ENCODE results near the gene DVL2. TPM values are rescaled to one million over a fixed set of nuclear protein-coding genes. Genes with fewer than 3 reads are reported as not detected.

The DVL2 gene
- total RNA-seq, 2 donors from 2014 or later, result 56.2 to 73.4 TPM

DNA sequence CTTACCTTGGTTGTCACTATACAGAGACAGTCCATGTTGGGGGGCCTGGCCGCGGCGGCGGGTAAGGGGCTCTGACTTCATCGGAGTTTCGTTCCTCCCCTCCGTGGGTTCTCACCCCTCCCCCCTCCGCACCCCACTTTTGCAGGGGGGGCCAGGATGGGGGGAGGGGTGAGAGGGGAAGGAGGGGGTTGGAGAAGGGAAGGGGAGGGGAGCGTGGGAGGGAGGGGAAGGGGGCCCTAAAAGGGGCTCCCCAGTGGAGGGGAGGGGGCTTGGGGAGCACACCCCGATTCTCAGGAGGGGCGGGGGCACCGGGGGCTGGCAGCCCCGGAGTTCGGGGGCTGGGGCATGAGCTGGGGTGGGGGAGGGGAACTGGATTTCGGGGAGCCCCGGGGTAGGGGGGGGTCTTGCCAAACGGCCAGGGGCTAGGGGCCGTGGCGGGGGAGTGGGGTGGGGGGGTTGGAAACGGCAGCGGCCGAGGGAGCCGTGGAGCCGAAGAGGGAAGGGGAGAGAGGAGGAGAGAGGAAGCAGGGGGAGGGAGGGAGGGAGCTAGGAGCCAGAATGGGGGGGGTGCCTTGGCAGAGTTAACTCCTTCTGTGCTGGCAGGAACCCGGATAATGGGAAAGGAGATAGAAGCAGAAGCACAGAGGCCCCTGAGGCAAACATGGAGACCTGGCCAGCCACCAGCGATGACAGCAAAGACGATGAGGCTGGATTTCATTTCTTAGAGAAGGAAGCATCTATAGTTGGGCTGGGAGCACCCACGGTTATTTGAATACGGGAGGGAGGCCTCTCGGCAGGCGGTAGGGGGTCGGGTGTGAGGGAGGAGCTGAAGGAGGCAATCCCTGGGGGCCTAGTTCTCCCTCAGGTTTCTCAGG, 17.0 kb downstream of the DVL2 start:
- H3K27ac Mint-ChIP-seq, result peak overlapping the region; percentile 89 to 92
- DNase-seq (ENCODE audit: low spot score in 2 of 2) (no peak), ATAC-seq (no peak)
- peaks cover 14 to 20% of the 10 kb centered on the region in 2 donors for H3K36me3 Mint-ChIP-seq
- no peaks in the 10 kb centered on the region for H3K9me3 Mint-ChIP-seq

DNA sequence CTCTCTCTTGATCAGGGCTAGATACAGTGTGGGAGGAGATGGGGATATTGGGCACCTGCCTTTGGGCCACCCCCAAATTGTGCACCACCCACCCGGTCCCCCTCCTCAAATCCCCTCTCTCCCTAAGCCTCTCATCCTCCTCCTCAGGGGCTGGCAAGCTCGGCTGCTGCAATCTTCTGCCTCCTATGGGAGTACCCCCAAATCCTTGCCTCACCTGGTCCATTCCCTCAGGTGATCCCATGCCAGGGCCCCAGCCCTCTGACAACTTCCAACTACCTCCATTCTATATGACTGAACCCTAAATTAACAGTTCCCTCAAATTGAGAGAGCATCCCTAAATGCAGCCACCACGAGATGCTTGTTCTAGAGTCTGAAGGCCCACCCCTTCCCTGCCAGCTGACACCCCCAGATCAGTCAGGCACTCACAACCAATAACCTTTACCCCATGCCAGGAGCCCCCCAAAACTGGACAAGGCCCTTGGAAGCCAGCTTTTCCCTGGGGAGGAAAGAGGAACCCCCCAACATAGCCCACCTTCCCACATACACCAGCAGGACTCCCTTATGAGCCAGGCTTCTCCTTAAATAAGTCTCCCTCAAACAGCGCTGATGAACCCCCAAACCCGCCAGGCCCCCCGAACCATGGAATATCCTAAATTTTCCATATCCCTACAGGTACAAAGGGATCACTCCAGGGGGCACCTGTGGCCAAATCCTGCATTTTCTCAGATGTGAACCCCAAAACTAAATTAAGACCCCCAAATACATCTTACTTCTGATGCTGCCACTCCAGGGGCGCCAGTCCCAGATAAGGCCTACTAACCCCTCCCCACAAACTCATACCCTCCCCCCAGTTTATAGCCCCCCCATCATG, 17.8 kb downstream of the DVL2 start:
- Mint-ChIP-seq H3K36me3 (peaks cover 13 to 20% of the 10 kb centered on the region in 2 donors), H3K27ac (peak overlapping the region; percentile 30 to 42), H3K9me3 (no peaks in the 10 kb centered on the region)
- DNase-seq (ENCODE audit: low spot score in 2 of 2) (no peak), ATAC-seq (no peak)

DNA sequence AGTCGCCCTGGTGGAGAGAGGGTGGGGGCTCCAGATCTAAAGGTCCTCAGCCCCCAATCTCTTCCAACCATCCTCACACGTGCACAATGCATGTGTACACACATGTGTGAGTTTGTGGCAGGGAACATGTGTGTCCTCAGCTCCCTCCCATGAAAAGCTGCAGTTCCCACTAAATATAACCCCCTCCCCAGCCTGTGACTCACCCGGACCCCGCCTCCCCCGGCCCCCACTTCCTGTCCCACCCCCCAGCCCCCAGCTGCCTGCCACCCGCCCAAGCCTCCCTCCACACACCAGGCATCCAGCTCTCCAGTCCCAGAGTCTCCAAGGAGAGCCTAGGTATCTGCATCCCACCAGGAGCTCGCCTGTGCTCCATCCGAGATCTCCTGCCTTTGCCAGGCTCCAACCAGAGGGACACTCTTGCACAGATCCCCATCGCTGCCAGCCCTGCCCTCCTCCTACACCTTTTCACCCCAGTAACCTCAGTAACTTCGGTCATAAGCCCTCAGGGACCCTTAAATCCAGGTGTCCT, 18.6 kb downstream of the DVL2 start:
- no peak for DNase-seq (ENCODE audit: low spot score in 2 of 2)
- Mint-ChIP-seq H3K27ac (peak overlapping the region in 1 of 2 donors; percentile 42), H3K36me3 (peaks cover 5 to 13% of the 10 kb centered on the region in 2 donors), H3K9me3 (no peaks in the 10 kb centered on the region)
- ATAC-seq, result no peak

DNA sequence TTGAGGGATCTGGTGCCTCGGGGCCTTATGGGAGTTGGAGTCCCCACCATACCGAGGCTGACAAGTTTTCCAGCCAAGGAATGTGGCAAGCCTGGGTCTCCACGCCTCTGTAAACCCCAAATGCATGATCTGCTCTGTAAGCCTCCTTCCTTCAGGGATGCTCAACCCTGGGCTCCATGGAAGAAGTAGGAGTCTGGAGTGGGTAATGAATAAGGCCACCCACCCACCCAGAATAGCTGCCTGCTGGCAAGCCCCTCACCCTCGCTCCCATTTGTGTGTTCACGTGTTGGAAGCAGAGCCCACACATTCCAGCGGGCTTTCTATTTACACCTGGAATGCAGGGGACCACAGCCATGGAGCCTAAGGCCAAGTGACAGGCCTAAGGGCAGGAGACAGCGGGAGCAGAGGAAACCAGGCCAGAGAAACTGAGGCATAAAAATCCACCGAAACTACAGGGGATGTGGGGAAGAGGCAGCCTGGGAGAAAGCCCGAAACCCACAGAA, 19.1 kb downstream of the DVL2 start:
- Mint-ChIP-seq H3K36me3 (peaks cover 0 to 8% of the 10 kb centered on the region in 2 donors), H3K27ac (peak overlapping the region; percentile 81 to 95), H3K9me3 (no peaks in the 10 kb centered on the region)
- no peak for DNase-seq (ENCODE audit: low spot score in 2 of 2)
- no peak for ATAC-seq

DNA sequence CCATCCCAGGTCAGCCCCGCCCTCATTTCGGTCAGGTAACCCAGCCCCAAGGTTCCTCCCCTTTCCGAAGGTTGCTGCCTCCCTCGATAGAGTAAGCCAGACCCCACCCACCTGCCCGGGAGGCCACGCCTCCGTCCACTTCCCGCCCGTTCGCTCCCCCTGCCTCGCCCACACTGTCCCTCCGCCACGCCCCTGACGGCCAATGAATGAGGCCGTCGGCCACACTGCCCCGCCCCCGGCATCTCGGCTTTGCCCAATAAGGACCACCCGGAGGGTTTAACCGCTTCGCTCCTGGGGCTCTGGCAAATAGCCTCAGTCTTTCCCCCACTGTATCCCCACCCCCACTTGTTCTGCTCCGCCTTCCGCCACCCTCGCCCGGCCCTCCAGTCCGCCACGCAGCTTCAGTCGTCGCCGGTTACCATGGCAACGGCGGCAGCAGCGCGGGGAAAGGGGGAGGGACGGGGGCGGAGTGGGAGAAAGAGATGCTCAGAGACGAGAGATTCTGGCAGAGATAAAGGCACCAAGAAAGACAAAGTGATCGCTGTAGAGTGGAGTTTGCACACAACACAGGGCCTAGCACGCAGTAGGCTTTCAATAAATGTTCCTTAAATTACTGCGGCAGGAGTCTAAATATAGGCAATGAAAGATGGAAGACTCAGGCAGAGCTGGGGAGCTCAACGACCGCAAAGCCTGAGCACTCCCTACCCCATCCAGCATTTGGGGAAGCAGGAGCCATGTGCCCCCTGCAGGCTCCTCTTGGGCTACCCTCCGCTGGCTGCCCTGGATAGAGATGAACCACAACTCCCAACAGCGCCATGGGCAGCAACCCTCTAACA, 19.8 kb downstream of the DVL2 start:
- H3K9me3 Mint-ChIP-seq, result no peaks in the 10 kb centered on the region
- peak overlapping the region; percentile 81 to 95 for H3K27ac Mint-ChIP-seq
- DNase-seq (ENCODE audit: low spot score in 2 of 2) (peak; percentile 96 to 100), ATAC-seq (peak; percentile 86 to 89)
- H3K36me3 Mint-ChIP-seq, result peaks cover 0 to 1% of the 10 kb centered on the region in 2 donors

DNA sequence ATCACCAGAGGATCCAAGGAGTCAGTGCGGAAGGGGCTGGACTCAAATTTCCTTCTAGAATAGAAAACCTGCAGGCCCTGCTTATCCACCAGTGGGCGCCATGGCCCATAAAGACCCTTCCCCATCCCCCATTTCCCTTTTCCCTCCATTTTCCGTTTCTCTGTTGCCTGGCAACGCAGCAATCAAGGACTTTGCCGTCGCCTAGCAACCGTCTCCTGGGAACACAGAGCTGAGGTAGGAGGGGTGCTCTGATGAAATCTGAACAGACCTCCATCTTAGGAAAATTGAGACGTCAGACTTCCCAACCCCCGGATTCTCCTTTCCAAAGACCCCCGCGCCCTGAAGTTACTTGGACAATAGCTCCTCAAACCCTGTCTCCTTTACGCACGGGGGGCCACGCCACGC, 20.4 kb downstream of the DVL2 start:
- H3K36me3 Mint-ChIP-seq, result no peaks in the 10 kb centered on the region
- H3K27ac Mint-ChIP-seq, result peak overlapping the region; percentile 81 to 95
- DNase-seq (ENCODE audit: low spot score in 2 of 2) (peak in 1 of 2 donors; percentile 64), ATAC-seq (peak; percentile 4 to 12)
- H3K9me3 Mint-ChIP-seq, result no peaks in the 10 kb centered on the region

DNA sequence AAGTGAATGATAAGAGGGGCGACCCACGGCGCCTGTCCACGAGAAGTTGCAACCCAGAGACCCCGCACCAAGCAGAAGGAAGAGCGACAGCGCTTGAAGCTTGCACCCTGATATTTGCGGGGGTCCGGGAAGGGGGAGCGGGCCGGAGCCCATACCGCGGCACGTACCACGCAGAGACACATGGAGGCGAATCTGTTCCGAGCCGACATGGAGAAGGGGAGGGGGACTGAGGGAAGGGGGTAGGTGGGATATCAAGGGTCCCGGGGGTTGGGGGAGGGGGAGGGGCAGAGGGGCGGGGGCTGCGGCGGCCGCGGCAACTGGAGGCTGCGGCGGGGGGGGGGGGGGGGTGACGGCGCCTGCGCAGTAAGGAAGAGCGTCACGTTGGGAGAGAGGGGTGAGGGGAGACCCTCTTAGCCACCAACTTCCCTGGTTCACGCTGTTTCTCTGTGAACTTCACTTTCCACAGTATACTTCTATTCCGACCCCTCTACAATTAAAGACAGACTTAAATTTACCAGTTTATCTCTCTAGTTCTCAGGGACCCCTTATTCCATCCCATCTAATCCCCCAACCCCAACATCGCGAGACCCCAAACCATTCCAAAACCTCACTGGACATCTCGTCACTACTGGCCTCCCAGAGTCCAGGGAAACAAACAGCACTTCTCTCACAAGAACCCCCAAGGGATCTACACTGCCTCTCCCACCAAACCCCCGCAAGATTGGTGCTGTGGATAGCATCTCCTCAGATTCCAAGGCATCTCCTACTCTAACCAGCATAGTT, 22.6 kb downstream of the DVL2 start:
- no peaks in the 10 kb centered on the region for H3K9me3 Mint-ChIP-seq
- H3K27ac Mint-ChIP-seq, result no peak overlapping the region
- DNase-seq (ENCODE audit: low spot score in 2 of 2) (no peak), ATAC-seq (no peak)
- H3K36me3 Mint-ChIP-seq, result no peaks in the 10 kb centered on the region

DNA sequence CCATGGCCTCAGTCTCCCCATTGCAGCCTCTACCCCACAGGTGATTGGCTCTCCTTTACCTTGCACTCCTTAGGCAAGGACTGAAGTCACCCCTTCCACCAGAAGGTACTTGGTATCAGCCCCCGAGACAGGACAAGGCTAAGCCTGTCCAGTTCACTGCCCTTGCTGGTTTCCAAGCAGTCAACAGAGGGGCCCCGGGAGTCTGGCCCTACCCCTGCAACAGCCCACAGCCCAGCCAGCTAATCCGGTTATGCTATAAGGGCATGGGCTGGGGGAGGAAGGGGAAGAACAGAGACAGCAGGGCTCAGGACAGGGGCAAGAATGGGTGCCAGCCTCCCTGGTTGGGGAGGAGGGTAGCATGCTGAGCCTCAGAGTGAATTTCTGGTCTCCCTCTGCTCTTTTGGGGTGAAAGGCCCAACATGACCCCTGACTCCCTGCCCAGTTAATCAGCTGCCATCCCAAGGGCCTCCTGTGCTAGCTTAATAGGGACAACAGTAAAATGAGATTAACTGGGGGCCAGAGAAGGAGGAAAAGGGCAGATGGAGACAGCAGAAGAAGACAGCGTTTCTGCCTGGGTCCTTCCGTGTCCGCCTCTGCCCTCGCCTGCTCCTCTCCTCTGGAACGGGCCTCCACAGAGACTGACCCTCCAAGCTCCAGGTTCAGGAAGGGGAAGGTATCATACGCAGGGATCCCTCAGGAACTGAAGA, 25.4 kb downstream of the DVL2 start:
- peak overlapping the region in 1 of 2 donors; percentile 23 for H3K27ac Mint-ChIP-seq
- no peak for DNase-seq (ENCODE audit: low spot score in 2 of 2)
- no peaks in the 10 kb centered on the region for H3K9me3 Mint-ChIP-seq
- no peak for ATAC-seq
- H3K36me3 Mint-ChIP-seq, result no peaks in the 10 kb centered on the region

DNA sequence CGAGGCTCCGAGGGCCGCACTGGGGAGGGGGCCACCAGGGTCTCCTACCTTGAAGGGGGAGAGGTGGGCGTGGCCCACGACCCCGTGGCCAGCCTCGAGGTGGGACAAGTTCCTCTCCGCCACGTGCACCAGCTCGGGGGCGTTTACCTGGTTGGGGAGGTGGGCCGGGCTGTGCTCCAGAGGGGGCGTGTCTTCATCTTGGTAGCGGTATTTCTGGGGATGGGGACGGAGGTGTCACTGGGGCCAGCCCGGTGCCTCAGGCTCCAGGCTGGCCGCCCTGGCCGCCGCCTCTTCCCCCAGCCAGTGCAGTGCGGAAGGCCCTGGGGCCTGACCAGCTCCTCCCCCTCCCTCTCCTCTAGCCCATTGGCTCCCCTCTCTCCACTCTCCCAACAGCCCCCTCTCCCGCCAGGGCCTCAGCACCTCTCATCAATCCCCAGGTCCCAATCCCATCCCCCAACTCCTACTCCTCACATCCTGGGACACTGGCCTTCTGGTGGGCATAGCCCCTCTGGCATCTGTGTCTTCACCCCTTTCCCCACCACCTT, 26.2 kb downstream of the DVL2 start:
- no peak for ATAC-seq
- Mint-ChIP-seq H3K36me3 (no peaks in the 10 kb centered on the region), H3K27ac (peak overlapping the region in 1 of 2 donors; percentile 23), H3K9me3 (no peaks in the 10 kb centered on the region)
- DNase-seq (ENCODE audit: low spot score in 2 of 2), result no peak

DNA sequence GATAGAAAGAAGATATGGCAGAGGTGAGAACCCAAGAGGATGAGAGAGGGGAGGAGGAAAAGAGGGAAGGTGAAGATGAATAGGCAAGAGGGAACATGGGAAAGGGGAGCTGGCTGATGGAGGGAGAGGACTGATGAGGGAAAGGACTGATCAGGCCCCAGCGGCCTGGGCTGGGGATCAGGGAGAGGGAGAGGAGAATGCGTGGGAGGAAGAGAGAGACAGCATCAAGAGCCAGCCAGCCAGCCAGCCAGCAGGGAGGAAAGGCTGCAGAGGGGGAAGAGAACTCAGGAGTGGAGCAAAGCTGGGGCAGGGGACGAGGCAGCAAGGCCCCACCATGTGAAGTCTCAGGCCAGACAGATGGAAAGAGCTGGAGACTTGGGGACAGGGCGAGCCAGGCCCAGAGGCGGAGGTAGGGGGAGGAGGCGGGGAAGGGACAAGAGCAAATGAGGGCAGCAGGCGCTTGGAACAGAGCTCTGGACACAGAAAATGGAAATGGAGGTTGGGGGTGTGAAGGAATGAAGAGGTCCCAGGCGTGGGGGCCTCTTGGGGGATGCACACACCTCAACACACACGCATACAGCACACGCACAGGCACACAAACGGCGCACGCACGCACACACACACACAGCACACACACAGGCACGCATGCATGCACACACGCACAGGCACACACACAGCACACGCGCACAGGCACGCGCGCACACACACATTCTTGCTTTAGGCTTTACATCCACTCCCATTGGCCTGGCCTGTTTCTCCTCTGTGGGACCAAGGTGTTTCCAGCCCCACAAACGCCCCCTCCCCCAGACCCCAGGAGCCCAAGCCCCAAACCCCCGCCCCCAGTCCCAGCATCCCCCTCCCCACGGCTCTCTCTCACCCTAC, 27.0 kb downstream of the DVL2 start:
- Mint-ChIP-seq H3K36me3 (no peaks in the 10 kb centered on the region), H3K27ac (peak overlapping the region; percentile 12 to 78), H3K9me3 (no peaks in the 10 kb centered on the region)
- DNase-seq (ENCODE audit: low spot score in 2 of 2), result no peak
- ATAC-seq, result no peak

DNA sequence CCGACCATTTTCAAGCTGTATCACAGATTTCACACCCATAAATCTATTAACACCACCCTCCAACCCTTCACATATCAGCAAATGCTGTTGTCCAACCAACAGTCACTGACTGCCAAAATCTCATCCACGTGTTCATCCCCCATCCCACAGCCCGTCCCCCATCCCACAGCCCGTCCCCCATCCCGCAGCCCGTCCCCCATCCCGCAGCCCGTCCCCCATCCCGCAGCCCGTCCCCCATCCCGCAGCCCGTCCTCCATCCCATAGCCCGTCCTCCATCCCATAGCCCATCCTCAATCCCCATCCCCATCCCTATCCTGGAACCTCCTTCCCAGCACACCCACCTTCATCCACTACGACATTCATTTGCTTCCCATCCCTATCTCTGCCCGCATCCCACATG, 28.8 kb downstream of the DVL2 start:
- DNase-seq (ENCODE audit: low spot score in 2 of 2) (no peak), ATAC-seq (no peak)
- Mint-ChIP-seq H3K36me3 (no peaks in the 10 kb centered on the region), H3K27ac (peak overlapping the region; percentile 78 to 92), H3K9me3 (no peaks in the 10 kb centered on the region)

DNA sequence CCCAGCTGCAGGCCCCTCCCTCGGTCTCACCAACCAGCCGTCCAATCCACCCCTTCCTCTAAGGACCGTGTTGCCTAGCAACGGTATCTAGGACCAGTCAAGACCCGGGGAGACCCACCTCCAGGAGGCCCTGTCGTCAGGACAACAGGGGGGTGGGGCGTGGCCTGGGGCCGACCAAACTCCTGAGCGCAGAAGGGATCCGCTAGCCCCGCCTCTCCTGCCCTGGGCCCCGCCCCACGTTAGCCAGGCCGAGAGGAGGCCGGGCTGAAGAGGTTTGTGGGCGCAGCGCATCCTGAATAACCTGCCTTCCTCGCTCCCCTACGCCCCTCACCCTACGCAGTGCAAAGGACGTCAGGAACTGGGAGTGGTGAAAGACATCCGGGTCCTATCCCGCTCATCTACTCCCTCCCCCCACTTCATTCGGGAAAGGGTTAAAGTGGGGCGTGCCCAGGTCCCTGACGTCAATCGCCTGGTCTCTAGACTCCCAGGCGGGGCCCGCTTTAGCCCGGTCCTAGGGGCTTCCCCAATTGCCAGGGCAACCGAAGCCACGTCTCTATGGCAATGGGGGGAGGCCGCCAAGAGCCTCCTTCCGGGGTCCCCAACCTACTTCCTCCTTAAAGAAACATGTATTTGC, 29.4 kb downstream of the DVL2 start:
- H3K27ac Mint-ChIP-seq, result peak overlapping the region; percentile 78 to 92
- H3K9me3 Mint-ChIP-seq, result no peaks in the 10 kb centered on the region
- no peaks in the 10 kb centered on the region for H3K36me3 Mint-ChIP-seq
- DNase-seq (ENCODE audit: low spot score in 2 of 2), result peak; percentile 87 to 91
- peak; percentile 89 to 91 for ATAC-seq

DNA sequence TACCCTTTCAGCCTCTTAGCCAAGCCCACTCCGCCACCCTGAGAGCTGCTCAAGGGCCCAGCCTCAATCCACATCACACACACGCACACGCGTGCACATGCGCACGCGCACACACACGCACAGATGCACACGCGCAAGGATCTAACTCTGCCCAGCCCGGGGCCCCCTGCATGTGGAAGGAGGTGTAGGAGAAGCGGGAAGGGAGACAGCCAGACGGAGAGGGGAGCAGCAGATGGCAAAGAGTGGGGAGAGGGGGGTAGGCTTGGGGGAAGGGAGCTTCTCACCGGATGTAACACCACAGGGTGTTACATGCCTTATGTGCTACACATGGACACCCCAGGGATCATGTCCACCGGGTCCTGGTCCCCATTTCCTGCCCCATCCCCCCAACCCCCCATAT, 30.0 kb downstream of the DVL2 start:
- Mint-ChIP-seq H3K36me3 (no peaks in the 10 kb centered on the region), H3K27ac (peak overlapping the region; percentile 78 to 92), H3K9me3 (no peaks in the 10 kb centered on the region)
- DNase-seq (ENCODE audit: low spot score in 2 of 2), result no peak
- no peak for ATAC-seq

Measured in activated naive CD4-positive, alpha-beta T cell treated with anti-CD3 and anti-CD28 coated beads, Interleukin-2, amount 50 U/mL, for 72 hours (primary cell).